ENCODE results near the gene FLNA. TPM values are rescaled to one million over a fixed set of nuclear protein-coding genes. Genes with fewer than 3 reads are reported as not detected.

Gene FLNA
- total and polyA plus RNA-seq, 9 of the 15 experiments (the other 6 are each of a cell fraction or from before 2014, with no cell fraction given): 6.2 to 735 (median 135) TPM

DNA sequence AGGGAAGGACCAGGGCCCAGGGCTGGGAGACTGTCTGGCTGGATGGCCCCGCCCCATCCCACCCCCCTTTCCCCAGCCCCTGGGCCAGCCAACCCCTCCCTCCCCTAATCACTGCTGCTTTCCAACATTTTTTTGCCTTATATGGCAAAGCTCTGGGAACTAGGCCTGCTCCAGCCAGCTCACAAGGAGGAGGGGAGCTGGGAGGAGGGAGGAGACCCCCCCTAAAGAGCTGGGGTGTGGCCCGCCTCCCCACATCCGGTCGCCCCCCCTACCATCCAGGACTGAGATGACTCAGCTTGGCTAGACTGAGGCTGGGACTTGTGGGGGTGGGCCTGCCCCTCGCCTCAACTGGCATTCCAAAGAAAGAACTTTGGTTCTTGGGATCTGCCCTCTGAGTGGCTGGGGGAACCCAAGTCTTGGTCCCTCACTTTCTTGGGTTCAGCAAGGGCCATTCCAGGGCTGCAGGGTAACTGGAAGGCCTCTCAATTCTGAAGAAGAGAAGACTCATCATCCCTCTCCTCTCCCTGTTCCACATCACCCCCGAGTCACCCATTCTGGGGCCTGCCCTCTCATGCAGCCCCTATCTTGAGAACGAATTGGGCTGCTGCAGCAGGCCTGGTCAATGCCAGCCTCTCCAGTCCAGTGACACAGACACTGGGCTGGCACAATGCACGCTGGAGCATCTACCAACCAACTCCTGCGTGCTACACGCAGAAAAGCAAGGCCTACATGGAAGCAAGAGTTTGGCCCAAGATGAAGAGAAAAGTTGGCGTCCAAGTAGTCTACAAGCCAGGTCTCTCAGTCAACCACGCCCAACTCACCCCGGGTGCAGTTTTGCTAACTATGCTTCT lies 4.8 kb downstream of the FLNA start (continued):
- TF ChIP-seq, protein P1, sequence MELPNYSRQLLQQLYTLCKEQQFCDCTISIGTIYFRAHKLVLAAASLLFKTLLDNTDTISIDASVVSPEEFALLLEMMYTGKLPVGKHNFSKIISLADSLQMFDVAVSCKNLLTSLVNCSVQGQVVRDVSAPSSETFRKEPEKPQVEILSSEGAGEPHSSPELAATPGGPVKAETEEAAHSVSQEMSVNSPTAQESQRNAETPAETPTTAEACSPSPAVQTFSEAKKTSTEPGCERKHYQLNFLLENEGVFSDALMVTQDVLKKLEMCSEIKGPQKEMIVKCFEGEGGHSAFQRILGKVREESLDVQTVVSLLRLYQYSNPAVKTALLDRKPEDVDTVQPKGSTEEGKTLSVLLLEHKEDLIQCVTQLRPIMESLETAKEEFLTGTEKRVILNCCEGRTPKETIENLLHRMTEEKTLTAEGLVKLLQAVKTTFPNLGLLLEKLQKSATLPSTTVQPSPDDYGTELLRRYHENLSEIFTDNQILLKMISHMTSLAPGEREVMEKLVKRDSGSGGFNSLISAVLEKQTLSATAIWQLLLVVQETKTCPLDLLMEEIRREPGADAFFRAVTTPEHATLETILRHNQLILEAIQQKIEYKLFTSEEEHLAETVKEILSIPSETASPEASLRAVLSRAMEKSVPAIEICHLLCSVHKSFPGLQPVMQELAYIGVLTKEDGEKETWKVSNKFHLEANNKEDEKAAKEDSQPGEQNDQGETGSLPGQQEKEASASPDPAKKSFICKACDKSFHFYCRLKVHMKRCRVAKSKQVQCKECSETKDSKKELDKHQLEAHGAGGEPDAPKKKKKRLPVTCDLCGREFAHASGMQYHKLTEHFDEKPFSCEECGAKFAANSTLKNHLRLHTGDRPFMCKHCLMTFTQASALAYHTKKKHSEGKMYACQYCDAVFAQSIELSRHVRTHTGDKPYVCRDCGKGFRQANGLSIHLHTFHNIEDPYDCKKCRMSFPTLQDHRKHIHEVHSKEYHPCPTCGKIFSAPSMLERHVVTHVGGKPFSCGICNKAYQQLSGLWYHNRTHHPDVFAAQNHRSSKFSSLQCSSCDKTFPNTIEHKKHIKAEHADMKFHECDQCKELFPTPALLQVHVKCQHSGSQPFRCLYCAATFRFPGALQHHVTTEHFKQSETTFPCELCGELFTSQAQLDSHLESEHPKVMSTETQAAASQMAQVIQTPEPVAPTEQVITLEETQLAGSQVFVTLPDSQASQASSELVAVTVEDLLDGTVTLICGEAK (IDR thresholded peaks at IDR 0.05): no peak
- TF ChIP-seq, protein P1 (CRISPR knock-in tag; IDR thresholded peaks at IDR 0.05): no peak
- peak; percentile 43; the same call in 1 of the 2 replicates for TF ChIP-seq MAFG (tag; conservative IDR thresholded peaks at IDR 0.05)
- TF ChIP-seq CBX1 (IDR thresholded peaks at IDR 0.05; ENCODE audit: low read depth): no peak
- TF ChIP-seq SUPT5H (IDR thresholded peaks at IDR 0.05): peak; percentile 61; the same call in 1 of the 2 replicates
- TF ChIP-seq, protein P2, sequence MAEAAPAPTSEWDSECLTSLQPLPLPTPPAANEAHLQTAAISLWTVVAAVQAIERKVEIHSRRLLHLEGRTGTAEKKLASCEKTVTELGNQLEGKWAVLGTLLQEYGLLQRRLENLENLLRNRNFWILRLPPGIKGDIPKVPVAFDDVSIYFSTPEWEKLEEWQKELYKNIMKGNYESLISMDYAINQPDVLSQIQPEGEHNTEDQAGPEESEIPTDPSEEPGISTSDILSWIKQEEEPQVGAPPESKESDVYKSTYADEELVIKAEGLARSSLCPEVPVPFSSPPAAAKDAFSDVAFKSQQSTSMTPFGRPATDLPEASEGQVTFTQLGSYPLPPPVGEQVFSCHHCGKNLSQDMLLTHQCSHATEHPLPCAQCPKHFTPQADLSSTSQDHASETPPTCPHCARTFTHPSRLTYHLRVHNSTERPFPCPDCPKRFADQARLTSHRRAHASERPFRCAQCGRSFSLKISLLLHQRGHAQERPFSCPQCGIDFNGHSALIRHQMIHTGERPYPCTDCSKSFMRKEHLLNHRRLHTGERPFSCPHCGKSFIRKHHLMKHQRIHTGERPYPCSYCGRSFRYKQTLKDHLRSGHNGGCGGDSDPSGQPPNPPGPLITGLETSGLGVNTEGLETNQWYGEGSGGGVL (CRISPR knock-in tag; IDR thresholded peaks at IDR 0.05): no peak
- TF ChIP-seq, protein P3, sequence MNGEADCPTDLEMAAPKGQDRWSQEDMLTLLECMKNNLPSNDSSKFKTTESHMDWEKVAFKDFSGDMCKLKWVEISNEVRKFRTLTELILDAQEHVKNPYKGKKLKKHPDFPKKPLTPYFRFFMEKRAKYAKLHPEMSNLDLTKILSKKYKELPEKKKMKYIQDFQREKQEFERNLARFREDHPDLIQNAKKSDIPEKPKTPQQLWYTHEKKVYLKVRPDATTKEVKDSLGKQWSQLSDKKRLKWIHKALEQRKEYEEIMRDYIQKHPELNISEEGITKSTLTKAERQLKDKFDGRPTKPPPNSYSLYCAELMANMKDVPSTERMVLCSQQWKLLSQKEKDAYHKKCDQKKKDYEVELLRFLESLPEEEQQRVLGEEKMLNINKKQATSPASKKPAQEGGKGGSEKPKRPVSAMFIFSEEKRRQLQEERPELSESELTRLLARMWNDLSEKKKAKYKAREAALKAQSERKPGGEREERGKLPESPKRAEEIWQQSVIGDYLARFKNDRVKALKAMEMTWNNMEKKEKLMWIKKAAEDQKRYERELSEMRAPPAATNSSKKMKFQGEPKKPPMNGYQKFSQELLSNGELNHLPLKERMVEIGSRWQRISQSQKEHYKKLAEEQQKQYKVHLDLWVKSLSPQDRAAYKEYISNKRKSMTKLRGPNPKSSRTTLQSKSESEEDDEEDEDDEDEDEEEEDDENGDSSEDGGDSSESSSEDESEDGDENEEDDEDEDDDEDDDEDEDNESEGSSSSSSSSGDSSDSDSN (IDR thresholded peaks at IDR 0.05; ENCODE audit: borderline replicate concordance in 1 of 2, low read depth in 2 of 2, low read length in 2 of 2): no peak
- TF ChIP-seq, protein P4, sequence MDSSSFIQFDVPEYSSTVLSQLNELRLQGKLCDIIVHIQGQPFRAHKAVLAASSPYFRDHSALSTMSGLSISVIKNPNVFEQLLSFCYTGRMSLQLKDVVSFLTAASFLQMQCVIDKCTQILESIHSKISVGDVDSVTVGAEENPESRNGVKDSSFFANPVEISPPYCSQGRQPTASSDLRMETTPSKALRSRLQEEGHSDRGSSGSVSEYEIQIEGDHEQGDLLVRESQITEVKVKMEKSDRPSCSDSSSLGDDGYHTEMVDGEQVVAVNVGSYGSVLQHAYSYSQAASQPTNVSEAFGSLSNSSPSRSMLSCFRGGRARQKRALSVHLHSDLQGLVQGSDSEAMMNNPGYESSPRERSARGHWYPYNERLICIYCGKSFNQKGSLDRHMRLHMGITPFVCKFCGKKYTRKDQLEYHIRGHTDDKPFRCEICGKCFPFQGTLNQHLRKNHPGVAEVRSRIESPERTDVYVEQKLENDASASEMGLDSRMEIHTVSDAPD (CRISPR knock-in tag; IDR thresholded peaks at IDR 0.05): no peak
- TF ChIP-seq KAT7 (CRISPR knock-in tag; IDR thresholded peaks at IDR 0.05; ENCODE audit: borderline replicate concordance): no peak
- TF ChIP-seq NCOR1 (IDR thresholded peaks at IDR 0.05): peak; percentile 54; the same call in 1 of the 2 replicates
- TF ChIP-seq TEAD4 (IDR thresholded peaks at IDR 0.05; ENCODE audit: low read length): no peak
- TF ChIP-seq TEAD4 (CRISPR knock-in tag; IDR thresholded peaks at IDR 0.05; ENCODE audit: borderline replicate concordance): no peak
